Stimulated activated CD8-positive, alpha-beta memory T cell treated with anti-CD3 and anti-CD28 coated beads, Interleukin-15, amount 100 ng/mL, for 48 hours (primary cell): Measurements from ENCODE around the gene ACHE.
"Not testable (repeated sequence)": the region's sequence is repeated elsewhere in the genome, so short reads cannot be mapped to it uniquely, and the experiment has no call there.

ENCODE experiments used
- DNase-seq, 2 donors: peaks; one replicate each; pipeline ENCODE4 v3.0.0-alpha.2; 2020; ENCODE audit warnings: low read depth in 2 of 2

The ACHE gene

DNA sequence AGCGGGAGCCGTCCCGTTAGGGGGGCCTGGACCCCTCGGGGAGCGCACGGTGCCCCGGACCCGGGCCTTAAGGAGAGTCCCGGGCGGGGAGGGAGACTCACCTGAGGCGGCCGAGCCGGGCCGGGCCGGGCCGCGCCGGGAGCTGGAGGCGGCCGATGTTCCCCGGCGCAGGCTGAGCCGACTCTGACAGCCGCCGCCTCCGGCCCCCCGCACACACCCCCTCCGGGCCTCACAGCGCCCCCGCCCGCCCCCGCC, at the start of gene ACHE:
Gene ACHE, minus strand, starts transcription at position 188 of the 255 bp plus-strand sequence. CDS start 1,656 bp downstream, outside the sequence.
- DNase-seq = no peak

DNA sequence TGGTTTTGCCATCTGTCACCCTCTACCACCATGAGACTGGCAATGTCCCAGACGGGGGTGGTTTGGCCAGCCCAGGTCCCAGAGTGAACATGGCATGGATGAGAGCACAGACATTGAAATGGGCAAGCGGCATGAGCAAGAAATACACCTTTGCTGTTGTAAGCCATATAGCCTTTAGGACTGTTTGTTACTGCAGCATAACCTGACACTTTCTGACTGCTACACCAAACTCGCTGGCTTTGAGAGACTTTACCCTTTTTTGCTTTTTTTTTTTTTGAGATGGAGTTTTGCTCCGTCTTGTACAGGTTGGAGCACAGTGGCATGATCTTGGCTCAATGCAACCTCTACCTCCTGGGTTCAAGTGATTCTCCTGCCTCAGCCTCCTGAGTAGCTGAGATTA, 48.5 kb upstream of the ACHE start:
- DNase-seq = no peak

- DNase-seq = no peak
These were observed 48.0 kb upstream of the ACHE start for GRCh38 chr7:100943693-100944092.

DNA sequence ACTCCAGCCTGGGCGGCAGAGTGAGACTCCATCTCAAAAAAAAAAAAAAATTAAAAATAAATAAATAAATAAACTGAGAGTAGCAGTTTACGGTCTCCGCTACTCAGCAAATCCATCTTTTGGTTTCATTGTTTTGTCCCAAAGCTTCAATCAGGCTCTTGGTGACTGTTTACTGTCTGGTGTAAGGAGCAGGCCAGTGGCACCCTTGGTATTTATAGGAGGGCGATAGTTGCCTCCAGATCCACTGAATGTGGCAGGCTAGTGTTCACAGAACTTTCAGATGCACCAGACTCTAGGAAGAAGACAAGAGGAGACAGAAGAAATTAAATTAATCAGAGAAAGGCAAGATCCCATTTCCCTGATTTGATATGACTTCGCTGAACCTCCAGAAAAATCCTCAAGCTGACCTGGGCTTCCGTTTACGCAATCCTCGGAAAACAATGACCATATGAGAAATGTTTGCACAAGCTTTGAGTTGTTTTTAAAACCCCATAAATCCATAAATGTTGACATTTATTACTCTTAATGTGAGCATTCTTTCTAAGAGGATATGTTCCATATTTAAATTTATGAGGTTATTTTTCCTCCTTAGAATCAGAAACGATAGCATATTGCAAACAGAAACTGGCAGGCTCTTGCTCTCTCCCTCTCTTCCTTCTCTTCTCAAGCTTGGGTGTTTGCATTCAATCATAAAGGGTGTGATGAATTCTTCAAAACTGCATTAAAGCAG, 46.5 kb upstream of the ACHE start:
- DNase-seq = no peak

GRCh38 chr7:100936167-100936566, 40.5 kb upstream of the ACHE start:
- DNase-seq = not testable (repeated sequence)

DNA sequence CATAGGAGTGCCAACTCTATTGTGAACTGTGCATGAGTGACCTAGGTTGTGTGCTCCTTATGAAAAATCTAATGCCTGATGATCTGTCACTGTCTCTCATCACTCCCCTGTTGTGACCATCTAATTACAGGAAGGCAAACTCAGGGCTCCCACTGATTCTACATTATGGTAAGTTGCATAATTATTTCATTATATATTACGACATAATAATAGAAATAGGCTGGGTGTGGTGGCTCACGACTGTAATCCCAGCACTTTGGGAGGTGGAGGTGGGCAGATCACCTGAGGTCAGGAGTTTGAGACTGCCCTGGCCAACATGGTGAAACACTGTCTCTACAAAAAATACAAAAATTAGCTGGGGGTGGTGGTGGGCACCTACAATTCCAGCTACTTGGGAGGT, 39.7 kb upstream of the ACHE start:
- not testable (repeated sequence) for DNase-seq

GRCh38 chr7:100933734-100934133, 38.0 kb upstream of the ACHE start:
- DNase-seq = no peak

DNA sequence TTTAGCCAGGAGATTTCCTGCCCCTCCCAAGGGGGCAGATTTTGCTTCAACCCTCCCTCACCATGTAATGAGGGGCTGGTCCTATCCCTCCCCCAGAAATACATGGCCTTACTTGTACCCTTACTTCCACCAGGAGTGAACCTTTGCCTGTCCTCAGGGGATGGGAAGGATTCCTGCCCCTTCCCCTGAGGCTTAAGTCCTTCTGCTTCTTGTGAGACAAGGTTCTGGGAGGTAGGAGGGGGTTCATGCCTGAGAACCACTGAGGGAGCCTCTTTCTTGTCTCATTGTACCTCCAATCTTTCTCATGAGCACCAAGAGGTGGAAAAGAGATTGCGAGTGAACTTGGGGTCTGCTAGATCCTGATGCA, 34.1 kb upstream of the ACHE start:
- no peak for DNase-seq

DNA sequence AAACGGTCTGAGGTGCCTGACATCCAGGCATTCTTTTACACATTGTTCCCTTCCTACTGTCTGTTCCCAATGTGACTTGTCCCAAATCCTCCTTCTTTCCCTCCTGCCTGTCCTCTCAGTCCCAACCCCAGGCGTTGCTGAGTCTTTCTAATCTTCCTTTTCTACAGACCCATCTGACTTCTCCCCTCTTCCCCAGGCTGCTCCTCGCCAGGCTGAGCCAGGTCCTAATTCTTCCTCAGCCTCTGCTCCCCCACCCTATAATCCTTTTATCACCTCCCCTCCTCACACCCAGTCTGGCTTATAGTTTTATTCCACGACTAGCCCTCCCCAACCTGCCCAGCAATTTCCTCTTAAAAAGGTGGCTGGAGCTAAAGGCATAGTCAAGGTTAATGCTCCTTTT, 27.9 kb upstream of the ACHE start:
- not testable (repeated sequence) for DNase-seq

- DNase-seq = no peak
These were observed 25.4 kb upstream of the ACHE start for GRCh38 chr7:100921039-100921438.

DNA sequence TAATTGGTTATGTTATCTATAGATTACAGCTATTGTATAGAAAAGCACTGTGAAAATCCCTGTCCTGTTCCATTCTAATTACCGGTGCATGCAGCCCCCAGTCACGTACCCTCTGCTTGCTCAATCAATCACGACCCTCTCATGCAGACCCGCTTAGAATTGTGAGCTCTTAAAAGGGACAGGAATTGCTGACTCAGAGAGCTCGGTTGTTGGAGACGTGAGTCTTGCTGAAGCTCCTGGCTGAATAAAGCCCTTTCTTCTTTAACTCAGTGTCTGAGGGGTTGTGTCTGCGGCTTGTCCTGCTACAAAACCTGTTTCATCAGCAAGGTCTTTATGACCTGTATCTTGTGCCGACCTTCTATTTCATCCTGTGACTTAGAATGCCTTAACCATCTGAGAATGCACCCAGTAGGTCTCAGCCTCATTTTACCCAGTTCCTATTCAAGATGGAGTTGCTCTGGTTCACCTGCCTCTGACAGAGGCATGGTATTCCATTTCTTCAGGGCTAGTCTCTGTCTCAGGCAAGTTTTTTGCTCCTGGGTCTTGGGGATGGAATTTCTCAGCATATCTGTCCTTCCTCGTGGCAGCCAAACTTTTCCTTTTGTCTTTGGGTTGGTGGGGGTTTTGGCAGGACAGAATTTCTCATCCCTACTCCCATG, 24.2 kb upstream of the ACHE start:
- DNase-seq = not testable (repeated sequence)

DNA sequence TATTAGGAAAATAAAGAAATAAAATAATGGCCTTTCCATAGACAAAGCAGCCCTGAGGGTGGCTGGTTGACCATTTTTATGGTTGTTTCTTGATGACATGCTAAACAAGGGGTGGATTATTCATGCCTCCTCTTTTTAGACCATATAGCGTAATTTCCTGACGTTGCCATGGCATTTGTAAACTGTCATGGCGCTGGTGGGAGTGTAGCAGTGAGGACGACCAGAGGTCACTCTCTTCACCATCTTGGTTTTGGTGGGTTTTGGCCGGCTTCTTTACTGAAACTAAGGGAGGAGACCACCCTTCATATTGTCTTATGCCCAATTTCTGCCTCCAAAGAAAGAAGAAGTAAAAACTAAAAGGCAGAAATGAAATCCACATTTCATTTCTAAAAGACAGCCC, 23.6 kb upstream of the ACHE start:
- DNase-seq = not testable (repeated sequence)

GRCh38 chr7:100914879-100915447, 19.3 kb upstream of the ACHE start:
- DNase-seq = no peak

- no peak for DNase-seq
These were observed 18.7 kb upstream of the ACHE start for GRCh38 chr7:100914208-100914878.

- DNase-seq = no peak
These were observed 15.8 kb upstream of the ACHE start for GRCh38 chr7:100911484-100911883.

DNA sequence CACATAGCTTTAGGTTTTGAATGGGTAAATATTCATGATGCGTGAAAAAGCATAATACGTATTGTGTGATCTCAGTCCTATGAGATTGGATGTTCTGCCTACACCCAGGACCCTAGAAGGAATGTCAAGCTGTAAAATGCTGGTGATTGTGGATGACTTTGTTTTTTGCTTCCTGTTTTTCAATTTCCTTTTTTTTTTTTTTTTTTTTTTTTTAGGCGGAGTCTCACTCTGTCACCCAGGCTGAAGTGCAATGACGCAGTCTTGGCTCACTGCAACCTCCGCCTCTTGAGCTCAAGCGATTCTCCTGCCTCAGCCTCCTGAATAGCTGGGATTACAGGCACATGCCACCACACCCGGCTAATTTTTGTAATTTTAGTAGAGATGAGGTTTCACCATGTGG, 14.8 kb upstream of the ACHE start:
- not testable (repeated sequence) for DNase-seq

DNA sequence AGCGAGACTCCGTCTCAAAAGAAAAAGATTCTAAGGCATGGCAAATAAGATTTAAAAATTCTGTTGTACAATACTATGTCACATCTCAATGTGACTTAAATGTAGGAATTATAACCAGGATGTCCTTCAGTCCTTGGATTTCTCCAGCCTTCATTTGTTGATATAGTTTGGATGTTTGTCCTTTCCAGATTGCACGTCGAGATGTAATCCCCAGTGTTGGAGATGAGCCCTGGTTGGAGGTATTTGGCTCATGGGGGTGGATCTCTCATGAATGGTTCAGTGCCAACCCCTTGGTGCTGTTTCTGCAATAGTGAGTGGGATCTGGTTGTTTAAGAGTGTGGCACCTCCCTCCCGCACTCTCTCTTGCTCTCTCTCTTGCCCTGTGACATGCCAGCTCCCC, 12.8 kb upstream of the ACHE start:
- no peak for DNase-seq

DNA sequence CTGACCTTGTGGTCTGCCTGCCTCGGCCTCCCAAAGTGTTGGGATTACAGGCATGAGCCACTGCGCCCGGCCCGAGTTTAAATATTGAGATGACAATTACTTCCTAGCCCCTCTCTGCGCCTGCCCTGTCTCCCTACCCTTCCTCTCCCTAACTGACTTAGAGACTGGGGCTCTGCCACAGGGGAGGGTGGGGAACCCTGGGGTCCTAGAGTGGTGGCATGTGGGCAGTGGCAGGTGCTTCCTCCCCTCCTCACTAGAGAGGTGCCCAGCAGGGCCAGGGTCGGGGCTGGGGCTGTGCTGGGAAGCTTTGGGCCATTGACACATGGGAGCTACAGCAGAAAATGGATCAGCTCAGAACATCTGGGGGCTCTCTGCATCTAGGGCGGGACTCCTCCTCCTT, 7.0 kb upstream of the ACHE start:
- no peak for DNase-seq

- no peak for DNase-seq
These were observed 6.2 kb upstream of the ACHE start for GRCh38 chr7:100901921-100902332.

GRCh38 chr7:100900978-100901377, 5.3 kb upstream of the ACHE start:
- DNase-seq = no peak

- DNase-seq = no peak
These were observed 3.7 kb upstream of the ACHE start for GRCh38 chr7:100899432-100899831.

- DNase-seq = no peak
These were observed 2.2 kb upstream of the ACHE start for GRCh38 chr7:100897772-100898454.
